Measurements from ENCODE around the gene EDN3. TPM values are rescaled to one million over a fixed set of nuclear protein-coding genes. Genes with fewer than 3 reads are reported as not detected.

Gene EDN3
- total RNA-seq, 4 donors from 2014 or later = 10.5 to 89.5 (median 53.6) TPM

DNA sequence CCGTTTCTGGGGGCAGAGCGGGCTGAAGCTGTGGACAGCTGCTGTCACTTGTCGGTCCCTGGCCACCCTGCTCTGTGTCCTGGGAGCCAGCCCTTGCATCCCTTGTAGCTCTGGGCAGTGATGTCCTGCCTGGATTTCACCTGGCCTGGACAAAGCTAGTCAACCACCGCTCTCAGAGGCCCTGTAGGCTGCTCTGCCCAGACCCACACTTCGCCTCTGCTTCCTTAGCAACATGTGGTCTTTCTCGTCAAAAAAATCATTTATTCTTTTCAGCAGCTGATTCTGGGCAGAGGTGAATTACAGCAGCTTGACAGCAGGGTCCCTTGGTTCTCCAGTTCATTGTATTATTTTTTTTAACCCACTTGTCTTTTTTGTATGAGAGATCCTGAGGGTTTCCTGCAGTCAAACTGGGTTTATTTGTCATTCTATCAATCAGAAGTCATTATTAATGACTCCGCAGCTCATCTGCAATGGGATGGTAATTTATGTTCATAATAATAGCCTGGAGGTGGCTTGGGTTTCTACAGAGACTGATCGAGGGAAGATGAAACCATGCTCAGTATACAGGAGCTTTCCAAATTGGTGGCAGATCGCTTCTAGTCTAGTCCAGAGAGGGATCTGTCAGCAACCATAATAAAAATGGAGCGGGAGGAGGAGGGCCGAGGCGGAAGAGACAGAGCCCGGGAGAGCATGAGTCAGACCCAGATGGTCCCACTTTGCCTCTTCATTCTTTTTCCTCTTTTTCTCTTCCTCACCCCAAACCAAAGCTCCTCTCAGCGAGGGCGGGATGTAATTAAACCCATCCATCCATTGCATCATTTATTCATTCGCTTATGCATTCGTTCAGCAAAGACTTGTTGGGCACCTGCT lies 22.4 kb downstream of the EDN3 start:
- no peak overlapping the region for H3K27ac ChIP-seq
- H3K4me1 ChIP-seq = peaks cover 30% of the 10 kb centered on the region in 2 donors
- 83 to 90% methylated on average over 17 of the region's 17 CpGs for WGBS, 2 donors
- H3K4me3 ChIP-seq (replicated peaks in 1 of 3) = no peak overlapping the region
- no peaks in the 10 kb centered on the region for H3K27me3 ChIP-seq
- no peaks in the 10 kb centered on the region for H3K36me3 ChIP-seq
- no peak for TF ChIP-seq CTCF (IDR thresholded peaks at IDR 0.05)
- intact Hi-C loops (cut with DNase I) = no loop called here
- H3K9me3 ChIP-seq = no peaks in the 10 kb centered on the region
- DNase-seq = no peak

DNA sequence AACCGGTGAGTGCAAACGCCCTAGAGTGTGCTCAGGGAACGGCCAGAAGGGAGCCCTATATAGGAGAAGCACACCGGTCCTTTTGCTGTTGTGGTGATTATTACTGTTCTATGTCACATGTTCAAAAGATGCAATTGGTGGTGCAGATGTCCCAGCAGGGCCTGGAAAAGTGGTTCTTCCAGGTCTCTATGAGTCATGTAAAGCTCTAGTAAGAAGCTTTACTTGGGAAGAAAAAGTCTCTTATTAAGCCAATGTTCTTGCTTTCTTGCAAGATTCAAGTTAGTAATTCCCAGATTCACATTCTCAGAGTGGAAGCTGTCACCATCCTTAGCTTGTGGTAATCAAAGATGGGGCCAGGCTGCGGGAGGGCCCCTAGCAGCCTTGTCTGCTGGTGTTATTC lies 23.3 kb downstream of the EDN3 start:
- peaks cover 35 to 37% of the 10 kb centered on the region in 2 donors for H3K4me1 ChIP-seq
- TF ChIP-seq CTCF (IDR thresholded peaks at IDR 0.05) = no peak
- TF ChIP-seq POLR2A (IDR thresholded peaks at IDR 0.05) = no peak
- no peaks in the 10 kb centered on the region for H3K36me3 ChIP-seq
- DNase-seq = no peak
- H3K27ac ChIP-seq = peak overlapping the region in 2 of 3 donors; percentile 3 to 33
- no peak overlapping the region for H3K4me3 ChIP-seq (replicated peaks in 1 of 3)
- H3K27me3 ChIP-seq = no peaks in the 10 kb centered on the region
- 88 to 91% methylated on average over 5 of the region's 5 CpGs for WGBS, 2 donors
- no peaks in the 10 kb centered on the region for H3K9me3 ChIP-seq
- intact Hi-C loops (cut with DNase I) = no loop called here

- Histone ChIP-seq H3K27ac (peak overlapping the region in 2 of 3 donors; percentile 3 to 33), H3K27me3 (no peaks in the 10 kb centered on the region), H3K36me3 (no peaks in the 10 kb centered on the region), H3K4me1 (peaks cover 44 to 46% of the 10 kb centered on the region in 2 donors), H3K9me3 (no peaks in the 10 kb centered on the region), H3K4me3 (replicated peaks in 1 of 3) (no peak overlapping the region)
- TF ChIP-seq POLR2A (IDR thresholded peaks at IDR 0.05) (no peak), CTCF (IDR thresholded peaks at IDR 0.05) (no peak)
- intact Hi-C loops (cut with DNase I) = no loop called here
- DNase-seq = peak; percentile 38 to 39
- 35 to 55% methylated on average over 10 of the region's 10 CpGs for WGBS, 2 donors
Observed at GRCh38 chr20:59324521-59325141, 24.2 kb downstream of the EDN3 start.

DNA sequence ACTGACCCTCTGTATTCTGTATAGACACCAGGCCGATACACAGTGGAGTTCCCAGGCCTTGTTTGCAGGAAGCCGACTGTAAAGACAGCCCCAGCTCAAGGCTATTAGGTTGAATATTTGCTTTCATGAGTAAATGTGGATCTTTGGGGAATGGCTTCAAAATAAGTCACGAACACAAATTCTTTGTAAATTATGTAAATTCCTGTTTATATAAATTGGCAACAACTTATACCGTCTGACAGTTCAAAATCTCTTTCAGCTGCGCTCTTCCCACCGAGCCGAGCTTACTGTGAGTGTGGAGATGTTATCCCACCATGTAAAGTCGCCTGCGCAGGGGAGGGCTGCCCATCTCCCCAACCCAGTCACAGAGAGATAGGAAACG lies 24.7 kb downstream of the EDN3 start:
- Histone ChIP-seq H3K4me3 (replicated peaks in 1 of 3) (no peak overlapping the region), H3K27me3 (no peaks in the 10 kb centered on the region), H3K9me3 (no peaks in the 10 kb centered on the region), H3K27ac (peak overlapping the region in 1 of 3 donors; percentile 33), H3K4me1 (peaks cover 47 to 48% of the 10 kb centered on the region in 2 donors), H3K36me3 (no peaks in the 10 kb centered on the region)
- WGBS, 2 donors = 87 to 91% methylated on average over 10 of the region's 10 CpGs
- intact Hi-C loops (cut with DNase I) = no loop called here
- no peak for TF ChIP-seq POLR2A (IDR thresholded peaks at IDR 0.05)
- TF ChIP-seq CTCF (IDR thresholded peaks at IDR 0.05) = no peak
- no peak for DNase-seq

DNA sequence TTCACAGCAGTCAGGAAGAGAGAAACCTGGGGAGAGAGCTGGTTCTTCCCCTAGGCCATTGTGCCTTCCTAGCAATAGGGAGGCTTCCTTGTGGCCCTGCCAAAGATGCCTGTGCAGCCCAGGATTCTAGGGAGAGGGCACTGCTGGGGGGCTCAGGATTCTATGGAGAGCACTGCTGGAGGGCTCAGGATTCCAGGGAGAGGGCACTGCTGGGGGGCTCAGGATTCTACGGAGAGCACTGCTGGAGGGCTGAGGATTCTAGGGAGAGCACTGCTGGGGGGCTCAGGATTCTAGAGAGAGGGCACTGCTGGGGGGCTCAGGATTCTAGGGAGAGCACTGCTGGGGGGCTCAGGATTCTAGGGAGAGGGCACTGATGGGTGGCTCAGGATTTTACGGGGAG lies 25.8 kb downstream of the EDN3 start:
- intact Hi-C loops (cut with DNase I) = no loop called here
- no peaks in the 10 kb centered on the region for H3K36me3 ChIP-seq
- peaks cover 55 to 58% of the 10 kb centered on the region in 2 donors for H3K4me1 ChIP-seq
- no peak for DNase-seq
- 90 to 95% methylated on average over 2 of the region's 2 CpGs for WGBS, 2 donors
- H3K27ac ChIP-seq = no peak overlapping the region
- no peaks in the 10 kb centered on the region for H3K9me3 ChIP-seq
- no peak overlapping the region for H3K4me3 ChIP-seq (replicated peaks in 1 of 3)
- no peak for TF ChIP-seq POLR2A (IDR thresholded peaks at IDR 0.05)
- no peak for TF ChIP-seq CTCF (IDR thresholded peaks at IDR 0.05)
- H3K27me3 ChIP-seq = no peaks in the 10 kb centered on the region

All from thyroid gland (tissue), 4 donors.